HS-5 (cell line): Measurements from ENCODE around the gene PCSK2.

Experiments
- DNase-seq: peaks from one replicate; pipeline ENCODE4 v3.0.0-alpha.2; 2012; ENCODE audit warnings: low read depth

The PCSK2 gene

DNA sequence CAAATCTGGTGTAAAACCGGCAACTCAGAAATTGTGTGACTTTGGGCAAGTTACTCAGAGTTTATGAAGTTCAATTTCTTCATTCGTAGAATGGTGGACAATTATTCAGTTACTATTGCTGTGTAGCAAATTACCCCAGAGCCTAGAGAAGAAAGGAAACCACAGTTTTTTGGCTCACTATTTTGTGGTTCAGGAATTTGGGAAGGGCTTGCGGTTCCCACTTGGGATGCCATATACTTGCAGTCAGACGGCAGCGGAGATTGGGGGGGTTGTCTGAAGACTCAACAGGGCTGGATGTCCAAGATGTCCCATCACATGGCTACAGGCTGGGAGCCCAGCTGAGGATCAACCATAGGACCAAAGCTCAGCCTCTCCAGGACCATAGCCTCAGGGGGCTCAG, 108.1 kb downstream of the PCSK2 start:
- DNase-seq = no peak

GRCh38 chr20:17339000-17339399, 112.2 kb downstream of the PCSK2 start:
- DNase-seq = no peak

DNA sequence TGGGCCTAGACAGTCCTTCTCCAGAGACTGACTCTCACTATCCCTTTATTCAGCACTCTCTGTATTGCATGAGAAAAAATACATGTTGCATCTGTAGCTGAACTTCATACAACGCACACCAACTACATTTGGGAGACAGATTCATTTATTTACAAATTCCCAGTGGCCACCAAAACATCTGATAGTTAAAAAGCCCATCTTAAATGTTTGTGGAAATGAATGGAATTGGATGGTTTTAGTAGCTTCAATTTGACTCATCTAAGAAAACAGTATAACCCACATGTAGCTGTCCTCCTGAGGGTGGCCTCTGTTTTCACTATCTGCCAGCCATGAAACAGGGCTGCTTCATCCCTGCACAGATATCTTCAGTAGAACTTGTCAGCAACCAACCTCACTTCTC, 116.3 kb downstream of the PCSK2 start:
- no peak for DNase-seq

DNA sequence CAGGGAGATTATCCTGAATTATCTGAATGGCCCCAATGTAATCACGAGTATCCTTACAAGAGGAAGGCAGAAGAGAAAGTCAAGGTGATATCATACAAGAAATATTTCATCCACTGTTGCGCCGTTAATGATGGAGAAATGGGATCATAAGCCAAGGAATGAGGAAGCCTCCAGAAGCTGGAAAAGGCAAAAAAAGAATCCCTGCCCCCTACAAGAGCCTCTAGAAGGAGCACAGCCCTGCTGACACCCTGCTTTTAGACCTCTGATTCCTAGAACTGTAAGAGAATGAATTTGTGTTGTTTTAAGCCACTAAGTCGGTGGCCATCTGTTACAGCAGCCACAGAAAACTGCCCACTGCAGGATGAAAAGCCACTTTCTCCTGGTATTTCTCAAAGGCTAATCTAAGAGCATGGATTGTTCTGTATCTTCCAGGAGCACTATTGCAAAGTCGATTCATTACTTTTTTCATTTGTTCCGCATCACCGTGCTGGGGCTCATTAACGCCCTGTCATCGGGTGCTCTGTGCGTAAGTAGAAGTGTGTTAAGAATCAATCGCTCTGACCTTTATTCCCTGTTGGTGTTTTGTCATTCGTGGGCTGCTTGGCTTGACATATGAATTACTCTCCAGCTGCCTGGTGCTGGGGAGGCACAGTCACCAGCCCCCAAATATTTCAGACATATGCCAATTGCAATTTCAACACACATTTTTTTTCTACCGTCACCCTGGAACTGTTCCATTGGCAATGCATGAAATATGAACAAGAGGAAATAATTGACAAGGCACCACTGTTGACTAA, 117.0 kb downstream of the PCSK2 start:
- peak; percentile 91 for DNase-seq

GRCh38 chr20:17344790-17345189, 118.0 kb downstream of the PCSK2 start:
- DNase-seq = no peak

- DNase-seq = peak; percentile 2
Observed at GRCh38 chr20:17345321-17345720, 118.5 kb downstream of the PCSK2 start.

DNA sequence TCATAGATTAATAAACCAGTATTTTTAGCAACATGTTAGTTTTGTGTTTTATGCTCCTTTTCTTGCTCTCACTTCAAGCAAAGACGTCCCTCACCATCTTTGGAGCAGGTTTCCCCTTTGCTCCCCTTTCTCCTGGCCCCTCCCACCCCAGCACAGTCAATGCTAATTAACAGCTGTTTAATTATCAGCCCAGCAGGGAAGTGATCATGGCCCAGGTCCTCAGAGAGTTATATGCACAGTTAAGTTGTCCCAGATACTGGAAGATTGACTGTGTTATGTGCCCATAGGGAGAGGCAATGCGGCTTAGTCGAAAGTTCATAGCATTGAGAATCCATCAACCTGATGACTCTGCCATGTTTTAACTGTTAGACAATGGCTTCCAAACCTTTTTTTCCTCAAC, 123.5 kb downstream of the PCSK2 start:
- DNase-seq = no peak

GRCh38 chr20:17357238-17357637, 130.4 kb downstream of the PCSK2 start:
- DNase-seq = no peak

DNA sequence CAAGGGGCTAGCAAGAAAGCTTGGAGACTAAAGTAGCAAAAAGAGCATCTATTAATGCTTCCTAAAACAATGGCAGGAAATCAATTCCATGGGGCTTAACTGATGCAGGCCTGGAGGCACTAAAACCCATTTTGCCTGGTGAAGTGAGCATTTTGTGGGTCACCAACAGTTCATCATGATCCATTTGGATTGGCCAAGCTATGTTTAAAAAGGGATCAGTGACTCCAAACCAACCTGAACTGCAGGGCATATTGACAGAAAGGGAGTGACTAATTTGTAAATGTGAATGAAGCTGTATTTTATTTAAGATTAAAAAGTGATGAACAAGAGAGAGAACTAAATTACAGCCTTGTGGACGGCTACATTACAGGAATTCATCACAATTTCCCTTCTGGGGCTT, 132.0 kb downstream of the PCSK2 start:
- no peak for DNase-seq

DNA sequence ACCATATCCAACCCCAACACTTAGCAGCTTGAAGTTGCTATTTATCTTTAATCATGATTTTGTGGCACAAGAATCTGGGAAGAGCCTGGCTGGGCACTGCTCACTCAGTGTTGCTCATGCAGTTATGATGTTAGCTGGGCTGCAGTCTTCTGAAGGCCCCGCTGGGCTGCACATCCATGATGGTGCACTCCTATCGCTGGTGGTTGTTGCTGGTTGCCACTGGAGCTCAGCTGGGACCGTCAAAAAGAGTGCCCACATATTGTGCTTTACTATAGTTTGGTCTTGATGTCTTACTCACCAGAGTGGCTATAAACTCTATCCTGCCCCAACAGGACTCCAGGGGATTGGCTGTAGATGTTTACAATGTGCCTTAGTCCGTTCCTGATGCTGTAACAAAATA, 137.8 kb downstream of the PCSK2 start:
- no peak for DNase-seq

DNA sequence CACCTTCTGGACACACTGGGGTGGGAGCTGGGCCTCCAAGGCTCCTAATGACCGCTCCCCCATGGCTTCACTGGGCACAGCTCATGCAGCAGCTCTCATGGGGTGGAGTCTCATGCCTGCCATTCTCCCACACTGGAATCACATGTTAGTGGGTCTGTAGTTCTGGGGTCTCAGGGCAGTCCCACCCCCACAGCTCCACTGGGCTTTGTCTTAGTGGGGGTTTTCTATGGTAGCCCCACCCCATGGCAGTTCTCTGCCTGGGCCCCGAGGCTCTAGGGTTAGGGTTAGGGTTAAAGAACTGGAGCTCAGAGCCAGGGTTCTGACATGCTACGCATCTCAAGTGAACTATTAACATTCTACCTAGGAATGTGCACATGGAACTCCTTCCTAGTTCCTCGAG, 139.0 kb downstream of the PCSK2 start:
- no peak for DNase-seq

- DNase-seq = no peak
Observed at GRCh38 chr20:17369506-17369905, 142.7 kb downstream of the PCSK2 start.

DNA sequence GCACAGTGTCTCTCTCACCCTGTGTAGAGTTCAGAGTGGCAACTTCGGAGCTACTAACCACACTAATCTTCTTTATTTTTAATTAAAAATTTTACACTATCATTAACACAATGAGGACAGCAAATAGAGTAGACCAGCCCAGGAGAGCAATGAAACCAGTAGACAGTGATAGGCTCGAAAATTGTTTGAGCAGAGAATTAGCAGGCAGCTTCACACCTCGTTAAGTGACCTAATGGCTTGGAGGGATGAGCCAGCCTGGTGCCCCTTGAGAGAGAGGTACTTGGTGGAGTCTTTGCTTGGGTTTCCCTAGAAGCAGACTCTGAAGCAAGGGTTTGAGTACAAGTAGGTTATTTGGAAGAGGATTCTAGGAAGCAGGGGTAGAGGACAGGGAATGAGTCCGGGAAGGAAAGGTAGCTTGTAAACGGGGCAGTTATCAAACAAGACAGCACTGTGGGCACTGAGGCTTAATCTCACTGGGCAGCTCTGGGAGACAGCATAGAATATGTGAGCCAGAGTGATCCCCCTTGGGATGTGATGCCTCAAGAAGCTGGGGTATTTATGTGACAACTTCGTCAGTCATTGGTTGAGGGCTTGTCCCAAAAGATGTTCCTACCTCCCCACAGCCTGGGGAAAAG, 146.1 kb downstream of the PCSK2 start:
- no peak for DNase-seq

- DNase-seq = no peak
Observed at GRCh38 chr20:17374086-17374485, 147.2 kb downstream of the PCSK2 start.

GRCh38 chr20:17376031-17376430, 149.2 kb downstream of the PCSK2 start:
- DNase-seq = no peak

DNA sequence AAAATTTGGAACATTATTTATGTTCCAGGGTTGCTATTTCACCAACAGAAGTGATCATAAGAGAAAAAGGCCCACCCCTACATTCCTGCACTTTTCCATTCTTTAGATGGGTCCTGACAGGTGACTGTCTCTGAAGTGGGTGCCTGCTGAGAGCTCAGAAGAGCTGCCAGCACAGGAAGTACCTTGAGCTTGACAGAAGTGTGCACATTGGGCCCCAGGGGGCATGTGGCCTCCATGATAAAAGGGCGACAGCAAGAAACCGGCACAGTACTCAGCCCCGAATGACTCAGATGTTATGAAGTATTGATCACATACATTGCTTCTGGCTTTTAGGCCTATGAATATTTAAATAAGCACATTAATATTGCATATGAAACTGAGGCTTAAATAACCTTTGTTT, 150.4 kb downstream of the PCSK2 start:
- no peak for DNase-seq

DNA sequence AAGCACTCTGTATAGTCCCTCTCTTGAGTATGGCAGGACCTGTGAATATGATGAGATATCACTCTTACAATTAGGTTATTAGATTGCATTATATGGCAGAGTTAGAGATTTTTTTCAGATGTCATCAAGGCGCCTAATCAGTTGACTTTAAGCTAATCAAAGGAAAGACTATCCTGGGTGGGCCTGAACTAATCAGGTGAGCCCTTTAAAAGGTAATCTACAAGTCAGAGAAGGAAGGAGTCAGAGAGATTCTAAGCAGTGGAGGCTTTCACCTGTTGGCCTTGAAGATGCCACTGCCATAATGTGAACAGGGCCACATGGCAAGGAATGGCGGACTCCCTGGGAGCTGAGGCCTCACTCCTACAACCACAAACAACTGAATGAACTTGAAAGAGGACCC, 152.8 kb downstream of the PCSK2 start:
- no peak for DNase-seq

DNA sequence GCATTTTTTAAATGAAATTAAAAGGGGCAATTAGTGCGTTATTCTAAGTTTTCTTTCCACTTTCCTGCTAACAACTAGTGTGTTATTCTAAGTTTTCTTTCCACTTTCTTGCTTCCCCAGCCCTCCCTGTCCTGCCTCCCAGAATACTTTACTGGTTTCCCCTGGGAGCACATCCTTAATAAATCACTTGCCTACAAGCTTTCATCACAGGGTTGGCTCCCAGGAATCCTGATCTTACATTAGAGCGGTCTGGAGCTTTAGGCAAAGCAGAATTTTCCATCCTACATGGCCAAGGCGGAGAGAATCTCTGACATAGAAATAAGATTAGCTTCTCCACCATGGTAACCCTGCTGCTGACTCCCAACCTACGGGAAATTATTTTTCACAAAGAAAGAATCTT, 154.0 kb downstream of the PCSK2 start:
- DNase-seq = no peak

- DNase-seq = no peak
Observed at GRCh38 chr20:17381724-17382123, 154.9 kb downstream of the PCSK2 start.

DNA sequence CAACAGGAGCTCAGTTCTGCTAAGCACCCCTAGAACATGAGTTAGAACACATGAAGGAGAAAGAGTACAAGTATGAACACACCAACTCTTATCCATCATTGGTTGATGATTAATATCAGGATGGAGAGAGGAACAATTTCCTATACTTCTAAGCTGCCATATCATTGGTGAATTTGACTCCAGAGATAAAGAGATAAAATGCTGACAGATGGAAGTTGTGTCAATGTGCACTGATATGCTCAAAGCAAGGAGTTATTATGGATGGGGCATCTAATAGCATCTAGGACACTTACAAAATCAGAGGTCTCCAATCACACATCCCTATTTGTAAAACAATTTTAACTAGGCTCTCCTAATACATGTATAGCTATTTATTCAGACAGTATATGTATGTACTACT, 159.0 kb downstream of the PCSK2 start:
- no peak for DNase-seq

DNA sequence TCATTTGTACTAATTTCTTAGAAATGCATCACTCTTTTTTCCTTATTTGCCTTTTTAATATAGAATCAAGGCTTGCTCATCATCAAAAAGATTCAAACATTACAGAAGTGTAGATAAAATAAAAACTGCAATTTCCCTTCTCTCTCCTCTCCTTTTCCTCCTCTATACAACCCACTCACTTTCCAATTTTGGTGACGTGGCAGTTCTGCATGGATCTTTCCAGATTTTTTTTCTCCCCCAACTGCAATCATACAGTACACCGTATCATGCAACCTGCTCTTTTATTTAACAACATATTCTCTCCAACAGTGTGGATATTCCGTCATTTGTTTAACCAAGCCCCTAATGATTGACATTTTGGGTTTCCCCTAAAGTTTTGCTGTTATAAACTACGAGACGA, 163.8 kb downstream of the PCSK2 start:
- no peak for DNase-seq

DNA sequence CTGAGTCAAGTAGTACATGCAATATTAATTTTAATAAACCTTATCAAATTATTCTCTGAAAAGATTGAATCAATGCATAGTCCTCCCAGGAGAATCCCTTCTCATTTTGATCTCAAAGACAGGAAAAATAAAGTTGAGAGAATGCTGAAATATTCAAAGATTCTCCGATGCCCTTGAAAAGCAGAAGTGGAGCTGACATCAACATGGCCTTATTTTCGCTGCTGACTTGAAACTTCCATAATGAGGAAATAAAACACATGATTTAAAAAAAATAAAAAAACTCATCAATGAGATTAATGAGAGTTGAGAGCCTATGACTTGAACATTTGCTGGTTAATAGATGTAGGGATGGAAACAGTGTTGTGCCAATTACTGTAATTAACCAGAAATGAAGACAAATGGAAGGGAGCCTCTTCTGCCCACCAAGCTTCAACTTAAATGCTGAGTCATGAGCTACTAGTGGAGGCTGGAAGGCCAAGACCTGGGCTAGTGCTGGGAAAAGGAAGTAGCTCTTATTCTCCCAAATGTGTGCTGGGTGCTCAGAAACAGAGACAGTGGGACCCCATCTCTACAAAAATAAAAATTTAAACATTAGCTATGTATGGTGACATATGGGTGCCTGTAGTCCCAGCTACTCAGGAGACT, 164.4 kb downstream of the PCSK2 start:
- DNase-seq = no peak

- DNase-seq = peak; percentile 20
Observed at GRCh38 chr20:17394411-17394810, 167.6 kb downstream of the PCSK2 start.
